HL-60 (cell line): ENCODE results near the gene IRF4.
A peak's percentile ranks its signal among the peaks of the same experiment; 100 is the strongest.

Experiments used
- DNase-seq, 2 experiments: peaks; one replicate each; pipeline ENCODE4 v3.0.0-alpha.2; 2010 to 2020; ENCODE audit warnings: low read depth in 1 of 2, low spot score in 1 of 2
- H3K27ac ChIP-seq: fragments of 250-450 bp; sonication (Bioruptor Pico); replicated peaks from 2 replicates; pipeline ENCODE4 v1.5.1; 2020; ENCODE audit warnings: mild to moderate bottlenecking, moderate library complexity
- H3K27me3 ChIP-seq: fragments of 250-450 bp; sonication (Bioruptor Pico); 2 replicates; pipeline ENCODE4 v1.5.1; 2021; ENCODE audit warnings: mild to moderate bottlenecking, moderate library complexity; ENCODE audit not compliant: insufficient read depth, poor library complexity, severe bottlenecking
- H3K4me3 ChIP-seq: replicated peaks from 2 replicates; pipeline ENCODE4 v1.5.1; 2011; ENCODE audit warnings: mild to moderate bottlenecking, control low read depth, low read length; ENCODE audit not compliant: insufficient read depth
- CTCF ChIP-seq: IDR thresholded peaks from one replicate; pipeline ENCODE4 v1.5.1; 2011; ENCODE audit warnings: low read length, control low read depth, inconsistent platforms; ENCODE audit not compliant: insufficient read depth
- GABPA ChIP-seq: IDR thresholded peaks from 2 replicates; pipeline ENCODE4 v1.6.1; 2012; ENCODE audit warnings: low read depth
- POLR2AphosphoS5 ChIP-seq: IDR thresholded peaks from 2 replicates; pipeline ENCODE4 v1.6.1; 2012; ENCODE audit warnings: low read depth
- REST ChIP-seq: IDR thresholded peaks from 2 replicates; pipeline ENCODE4 v1.6.1; 2012; ENCODE audit warnings: low read depth; ENCODE audit not compliant: insufficient replicate concordance
- SPI1 ChIP-seq: IDR thresholded peaks from 2 replicates; pipeline ENCODE4 v1.6.1; 2012; ENCODE audit warnings: low read depth, mild to moderate bottlenecking, borderline replicate concordance

The IRF4 gene

GRCh38 chr6:395432-396125, 4.0 kb downstream of the IRF4 start:
- Histone ChIP-seq H3K27ac (no peak overlapping the region), H3K4me3 (no peak overlapping the region), H3K27me3 (peaks cover 47% of the 10 kb centered on the region)
- no peak for DNase-seq
- TF ChIP-seq SPI1: peak; percentile 86
- TF ChIP-seq GABPA: no peak

- Histone ChIP-seq H3K4me3 (no peak overlapping the region), H3K27me3 (peaks cover 42% of the 10 kb centered on the region), H3K27ac (no peak overlapping the region)
- TF ChIP-seq GABPA: no peak
- no peak for TF ChIP-seq POLR2AphosphoS5
- TF ChIP-seq SPI1: no peak
- TF ChIP-seq CTCF: no peak
- TF ChIP-seq REST: no peak
- no peak for DNase-seq
These were observed 4.6 kb downstream of the IRF4 start for GRCh38 chr6:396126-396520.

GRCh38 chr6:397056-397455, 5.5 kb downstream of the IRF4 start:
- Histone ChIP-seq H3K4me3 (no peak overlapping the region), H3K27ac (no peak overlapping the region), H3K27me3 (peaks cover 35% of the 10 kb centered on the region)
- DNase-seq: no peak
- TF ChIP-seq CTCF: no peak
- TF ChIP-seq SPI1: no peak

- Histone ChIP-seq H3K27ac (no peak overlapping the region), H3K27me3 (peaks cover 30% of the 10 kb centered on the region), H3K4me3 (no peak overlapping the region)
- no peak for DNase-seq
- TF ChIP-seq SPI1 (no peak), POLR2AphosphoS5 (no peak), REST (no peak), CTCF (no peak), GABPA (no peak)
These were observed 6.1 kb downstream of the IRF4 start for GRCh38 chr6:397604-398003.
